ENCODE data around the gene KREMEN1.

The KREMEN1 gene

DNA sequence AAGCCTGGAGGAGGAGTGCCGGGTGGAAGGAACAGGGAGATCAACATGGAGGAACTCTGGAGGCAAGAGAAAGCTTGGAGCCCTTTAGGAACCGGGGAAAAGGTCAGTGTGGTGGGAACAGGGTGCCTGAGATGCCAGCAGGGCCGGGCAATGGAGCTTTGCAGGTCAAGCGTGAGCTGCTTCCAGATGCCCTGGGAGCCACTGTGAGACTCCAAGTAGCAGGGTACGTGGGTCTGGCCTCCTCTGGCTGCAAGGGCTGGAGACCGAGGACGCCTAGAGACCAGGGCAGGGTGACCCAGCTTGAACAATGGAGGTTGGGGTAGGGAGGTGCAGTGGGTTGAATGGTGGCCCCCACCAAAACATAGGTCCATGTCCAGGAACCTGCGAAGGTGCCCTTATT lies 117.2 kb downstream of the KREMEN1 start:
- TF ChIP-seq, protein P1, sequence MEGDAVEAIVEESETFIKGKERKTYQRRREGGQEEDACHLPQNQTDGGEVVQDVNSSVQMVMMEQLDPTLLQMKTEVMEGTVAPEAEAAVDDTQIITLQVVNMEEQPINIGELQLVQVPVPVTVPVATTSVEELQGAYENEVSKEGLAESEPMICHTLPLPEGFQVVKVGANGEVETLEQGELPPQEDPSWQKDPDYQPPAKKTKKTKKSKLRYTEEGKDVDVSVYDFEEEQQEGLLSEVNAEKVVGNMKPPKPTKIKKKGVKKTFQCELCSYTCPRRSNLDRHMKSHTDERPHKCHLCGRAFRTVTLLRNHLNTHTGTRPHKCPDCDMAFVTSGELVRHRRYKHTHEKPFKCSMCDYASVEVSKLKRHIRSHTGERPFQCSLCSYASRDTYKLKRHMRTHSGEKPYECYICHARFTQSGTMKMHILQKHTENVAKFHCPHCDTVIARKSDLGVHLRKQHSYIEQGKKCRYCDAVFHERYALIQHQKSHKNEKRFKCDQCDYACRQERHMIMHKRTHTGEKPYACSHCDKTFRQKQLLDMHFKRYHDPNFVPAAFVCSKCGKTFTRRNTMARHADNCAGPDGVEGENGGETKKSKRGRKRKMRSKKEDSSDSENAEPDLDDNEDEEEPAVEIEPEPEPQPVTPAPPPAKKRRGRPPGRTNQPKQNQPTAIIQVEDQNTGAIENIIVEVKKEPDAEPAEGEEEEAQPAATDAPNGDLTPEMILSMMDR (conservative IDR thresholded peaks at IDR 0.05; ENCODE audit: low read length), result no peak
- no peak for DNase-seq (ENCODE audit: low read depth)
- H3K4me3 ChIP-seq (ENCODE audit: low read length), result no peak overlapping the region

DNA sequence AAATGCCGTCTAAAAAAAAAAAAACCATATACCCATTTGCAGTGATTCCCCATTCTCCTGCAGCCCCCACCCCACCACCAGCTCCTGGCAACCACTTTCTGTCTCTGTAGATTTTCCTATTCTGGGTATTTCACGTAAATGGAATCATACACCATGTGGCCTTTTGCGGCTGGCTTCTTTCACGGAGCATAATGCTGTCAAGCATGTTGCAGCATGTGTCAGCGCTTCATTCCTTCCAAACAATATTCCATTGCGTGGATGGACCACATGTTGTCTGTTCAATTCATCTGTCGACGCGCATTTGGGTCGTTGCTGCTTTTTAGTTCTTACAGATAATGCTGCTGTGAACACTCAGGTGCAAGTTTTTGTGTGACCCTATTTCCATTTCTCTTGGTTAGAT lies 118.1 kb downstream of the KREMEN1 start:
- DNase-seq (ENCODE audit: low read depth), result peak; percentile 58
- H3K4me3 ChIP-seq (ENCODE audit: low read length), result no peak overlapping the region
- TF ChIP-seq, protein P1 (conservative IDR thresholded peaks at IDR 0.05; ENCODE audit: low read length), result no peak

GRCh38 chr22:29193021-29193420 lies 120.2 kb downstream of the KREMEN1 start:
- TF ChIP-seq, protein P1 (conservative IDR thresholded peaks at IDR 0.05; ENCODE audit: low read length), result no peak

GRCh38 chr22:29194184-29194583 lies 121.3 kb downstream of the KREMEN1 start:
- DNase-seq (ENCODE audit: low read depth), result no peak
- TF ChIP-seq, protein P1 (conservative IDR thresholded peaks at IDR 0.05; ENCODE audit: low read length), result peak; percentile 17; the same call in 1 of the 2 replicates
- no peak overlapping the region for H3K4me3 ChIP-seq (ENCODE audit: low read length)

More at GRCh38 chr22:29193021-29193420, 120.2 kb downstream of the KREMEN1 start:
- H3K4me3 ChIP-seq (ENCODE audit: low read length), result no peak overlapping the region
- no peak for DNase-seq (ENCODE audit: low read depth)

DNA sequence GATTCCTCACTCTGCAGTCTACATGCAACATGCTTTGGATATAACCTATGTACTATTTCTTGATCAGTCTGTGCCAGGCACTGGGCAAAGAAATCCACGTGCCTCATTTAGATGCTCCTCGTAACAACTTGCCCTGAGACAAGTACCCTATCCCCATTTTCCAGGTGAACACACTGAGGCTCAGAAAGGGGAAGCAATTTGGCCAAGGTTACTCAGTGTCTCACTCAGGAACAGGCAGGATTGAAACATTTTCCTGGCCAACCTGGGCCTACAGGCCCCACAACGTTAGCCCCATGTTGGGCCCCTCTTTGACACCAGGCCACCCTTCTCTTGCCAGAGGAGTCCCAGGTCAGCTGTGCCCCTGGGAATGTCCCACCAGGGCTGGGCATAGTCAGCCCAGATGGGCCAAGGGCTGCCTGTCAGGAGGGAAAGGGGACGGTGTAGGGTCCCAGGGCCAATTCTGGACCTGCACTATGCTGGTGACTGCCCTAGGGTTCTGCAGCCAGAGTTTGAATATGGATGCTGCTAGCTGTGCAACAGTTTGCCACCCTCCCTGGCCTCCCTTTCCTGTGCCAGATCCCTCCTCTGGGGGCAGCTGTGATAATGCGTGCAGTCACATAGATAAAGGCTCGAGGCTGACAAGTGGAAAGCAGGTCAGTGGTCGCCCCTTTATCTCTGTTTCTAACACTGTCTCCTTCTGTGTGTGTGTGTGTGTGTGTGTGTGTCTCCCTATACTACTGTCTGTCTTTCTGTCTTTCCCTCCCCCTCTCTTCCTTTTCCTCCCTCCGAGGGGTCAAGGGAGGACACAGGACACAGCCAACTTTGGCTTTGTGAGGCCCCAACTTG lies 122.5 kb downstream of the KREMEN1 start:
- no peak overlapping the region for H3K4me3 ChIP-seq (ENCODE audit: low read length)
- no peak for DNase-seq (ENCODE audit: low read depth)
- TF ChIP-seq, protein P1 (conservative IDR thresholded peaks at IDR 0.05; ENCODE audit: low read length), result no peak

DNA sequence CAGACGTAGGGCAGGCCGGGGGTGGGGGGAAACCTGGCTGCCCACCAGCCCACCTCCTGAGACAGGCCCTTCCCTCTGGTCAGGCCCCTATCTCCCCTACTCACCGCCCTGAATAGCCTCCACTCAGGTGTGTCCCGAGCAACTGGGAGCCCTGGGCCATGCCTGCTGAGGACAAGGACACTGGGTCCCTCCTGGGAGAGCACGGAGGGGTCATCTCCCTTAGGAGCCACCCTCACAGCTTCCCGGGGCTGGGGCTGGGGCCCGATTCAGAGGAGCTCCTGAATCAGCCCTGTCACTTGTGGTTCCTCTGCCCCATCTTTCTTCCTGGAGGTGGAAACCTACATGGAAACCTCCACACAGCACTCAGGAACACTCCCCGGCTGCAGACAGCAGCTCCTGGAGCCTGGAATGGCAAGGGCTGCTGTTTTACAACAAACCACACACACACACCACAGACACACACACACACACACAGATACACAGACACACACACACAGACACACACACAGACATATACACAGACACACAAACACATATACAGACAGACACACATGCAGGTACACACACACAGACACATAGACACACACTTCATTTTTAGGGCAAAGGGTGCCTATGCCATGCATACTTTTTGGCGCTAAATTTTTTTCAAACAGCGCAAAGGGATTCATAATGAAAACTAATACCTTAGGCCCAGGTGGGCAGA lies 123.3 kb downstream of the KREMEN1 start:
- TF ChIP-seq, protein P1 (conservative IDR thresholded peaks at IDR 0.05; ENCODE audit: low read length), result no peak
- no peak for DNase-seq (ENCODE audit: low read depth)
- no peak overlapping the region for H3K4me3 ChIP-seq (ENCODE audit: low read length)
